ENCODE results near the gene PIEZO1. TPM values are rescaled to one million over a fixed set of nuclear protein-coding genes. Genes with fewer than 3 reads are reported as not detected.
A peak's percentile ranks its signal among the peaks of the same experiment; 100 is the strongest.

Gene PIEZO1
- polyA plus RNA-seq, 1 of the 3 experiments (the other 2 are of a cell fraction) = 184 TPM

GRCh38 chr16:88815901-88816589 lies 31.0 kb upstream of the PIEZO1 start:
- peaks cover 1% of the 10 kb centered on the region for H3K79me2 ChIP-seq (ENCODE audit: insufficient read depth)
- peaks cover under 1% of the 10 kb centered on the region; the same call in 1 of the 2 replicates for H4K20me1 ChIP-seq (ENCODE audit: insufficient read depth)
- POLR2A ChIA-PET = no interaction called here
- no peak overlapping the region for H3K4me2 ChIP-seq
- no peak overlapping the region; a peak in 1 of 4 replicates for H3K4me3 ChIP-seq (ENCODE audit: low read depth in 2 of 2, low read length in 1 of 2)
- peak; percentile 86 for DNase-seq
- H3K4me1 ChIP-seq (ENCODE audit: control insufficient read depth in 1 of 2, insufficient read depth in 2 of 2, low read depth in 1 of 2, low read length in 1 of 2) = peaks cover 0 to 12% of the 10 kb centered on the region in 2 experiments; a peak in 1 of 4 replicates
- peak; percentile 84 for TF ChIP-seq RAD21 (IDR thresholded peaks at IDR 0.05; ENCODE audit: low read length)
- TF ChIP-seq SIN3A (IDR thresholded peaks at IDR 0.05; ENCODE audit: borderline replicate concordance, low read depth, low read length) = peak; percentile 23; the same call in 1 of the 2 replicates
- TF ChIP-seq, protein P1, sequence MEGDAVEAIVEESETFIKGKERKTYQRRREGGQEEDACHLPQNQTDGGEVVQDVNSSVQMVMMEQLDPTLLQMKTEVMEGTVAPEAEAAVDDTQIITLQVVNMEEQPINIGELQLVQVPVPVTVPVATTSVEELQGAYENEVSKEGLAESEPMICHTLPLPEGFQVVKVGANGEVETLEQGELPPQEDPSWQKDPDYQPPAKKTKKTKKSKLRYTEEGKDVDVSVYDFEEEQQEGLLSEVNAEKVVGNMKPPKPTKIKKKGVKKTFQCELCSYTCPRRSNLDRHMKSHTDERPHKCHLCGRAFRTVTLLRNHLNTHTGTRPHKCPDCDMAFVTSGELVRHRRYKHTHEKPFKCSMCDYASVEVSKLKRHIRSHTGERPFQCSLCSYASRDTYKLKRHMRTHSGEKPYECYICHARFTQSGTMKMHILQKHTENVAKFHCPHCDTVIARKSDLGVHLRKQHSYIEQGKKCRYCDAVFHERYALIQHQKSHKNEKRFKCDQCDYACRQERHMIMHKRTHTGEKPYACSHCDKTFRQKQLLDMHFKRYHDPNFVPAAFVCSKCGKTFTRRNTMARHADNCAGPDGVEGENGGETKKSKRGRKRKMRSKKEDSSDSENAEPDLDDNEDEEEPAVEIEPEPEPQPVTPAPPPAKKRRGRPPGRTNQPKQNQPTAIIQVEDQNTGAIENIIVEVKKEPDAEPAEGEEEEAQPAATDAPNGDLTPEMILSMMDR (IDR thresholded peaks at IDR 0.05) = peak; percentile 72
- TF ChIP-seq CHD2 (IDR thresholded peaks at IDR 0.05; ENCODE audit: low read length, partially characterized antibody) = no peak
- TF ChIP-seq SMC3 (IDR thresholded peaks at IDR 0.05; ENCODE audit: low read depth, low read length) = peak; percentile 64
- H3K9me3 ChIP-seq = no peaks in the 10 kb centered on the region
- CTCF ChIA-PET = interaction anchor here (0.6 to 9.1 kb wide), 31 partner anchors 9 to 402 kb away, joined by 3 to 82 read pairs (median 5); partner anchors contain the start of genes CDH15, GALNS, TRAPPC2L and ZNF778
- H2AFZ ChIP-seq (ENCODE audit: low read depth) = no peak overlapping the region
- WGBS (ENCODE audit: low lambda C conversion rate) = 32% methylated on average over 6 of the region's 19 CpGs
- no peak overlapping the region for H3K9ac ChIP-seq
- H3K36me3 ChIP-seq (replicated peaks in 1 of 2; ENCODE audit: control insufficient read depth in 1 of 2, insufficient read depth in 2 of 2, low read length in 1 of 2) = no peaks in the 10 kb centered on the region
- H3K9me2 ChIP-seq = no peaks in the 10 kb centered on the region
- H3K27me3 ChIP-seq (ENCODE audit: insufficient read depth) = no peaks in the 10 kb centered on the region
- no peak overlapping the region for H3K27ac ChIP-seq (ENCODE audit: low read depth in 2 of 2, low read length in 1 of 2)
- peaks cover 13% of the 10 kb centered on the region for H3F3A ChIP-seq (replicated peaks; ENCODE audit: insufficient read depth)

DNA sequence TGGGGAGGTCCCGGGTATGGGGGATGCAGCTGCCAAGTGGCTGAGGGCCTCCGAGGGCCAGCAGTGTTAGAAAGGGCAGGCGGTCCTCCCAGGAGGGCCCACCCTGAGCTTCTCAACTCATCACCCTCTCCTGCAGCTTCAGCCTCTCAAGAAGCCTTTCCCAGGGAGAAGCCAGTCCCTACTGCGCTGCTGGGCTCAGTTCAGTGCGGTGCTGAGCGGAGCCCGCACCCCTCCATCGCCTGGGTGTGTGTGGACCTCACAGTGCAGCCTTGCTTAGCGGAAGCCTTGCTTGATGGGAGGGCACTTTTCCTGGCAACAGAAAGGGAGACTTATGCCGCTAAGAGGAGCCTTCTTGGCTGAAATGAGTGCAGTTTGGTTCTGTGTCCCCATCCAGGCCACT lies 30.2 kb upstream of the PIEZO1 start:
- no peaks in the 10 kb centered on the region for H3K27me3 ChIP-seq (ENCODE audit: insufficient read depth)
- peaks cover 9% of the 10 kb centered on the region; the same call in 1 of the 2 replicates for H4K20me1 ChIP-seq (ENCODE audit: insufficient read depth)
- H3K4me1 ChIP-seq (ENCODE audit: control insufficient read depth in 1 of 2, insufficient read depth in 2 of 2, low read depth in 1 of 2, low read length in 1 of 2) = peaks cover 6 to 21% of the 10 kb centered on the region in 2 experiments; a peak in 2 of 4 replicates
- no peak overlapping the region for H3K4me2 ChIP-seq
- ChIA-PET POLR2A (no interaction called here), CTCF (interaction anchor here (0.6 to 9.1 kb wide), 25 partner anchors 9 to 402 kb away, joined by 3 to 82 read pairs (median 5); partner anchors contain the start of genes CDH15, GALNS, TRAPPC2L and ZNF778)
- peaks cover 9% of the 10 kb centered on the region for H3K79me2 ChIP-seq (ENCODE audit: insufficient read depth)
- H3F3A ChIP-seq (replicated peaks; ENCODE audit: insufficient read depth) = peaks cover 13% of the 10 kb centered on the region
- H3K9me3 ChIP-seq = no peaks in the 10 kb centered on the region
- WGBS (ENCODE audit: low lambda C conversion rate) = 20% methylated on average over 1 of the region's 10 CpGs
- H3K9me2 ChIP-seq = no peaks in the 10 kb centered on the region
- H2AFZ ChIP-seq (ENCODE audit: low read depth) = no peak overlapping the region
- DNase-seq = no peak
- TF ChIP-seq NRF1 (IDR thresholded peaks at IDR 0.05; ENCODE audit: low read depth, low read length) (no peak), YY1 (IDR thresholded peaks at IDR 0.05; ENCODE audit: low read depth) (no peak), RXRA (IDR thresholded peaks at IDR 0.05; ENCODE audit: borderline replicate concordance, low read depth) (no peak), RAD21 (IDR thresholded peaks at IDR 0.05; ENCODE audit: low read length) (no peak), EZH2phosphoT487 (IDR thresholded peaks at IDR 0.05; ENCODE audit: borderline replicate concordance, low read depth) (no peak), POLR2AphosphoS5 (IDR thresholded peaks at IDR 0.05; ENCODE audit: low read depth, low read length) (no peak), MEF2A (IDR thresholded peaks at IDR 0.05; ENCODE audit: borderline replicate concordance, low read depth) (no peak), TEAD4 (IDR thresholded peaks at IDR 0.05; ENCODE audit: borderline replicate concordance, insufficient read depth) (no peak), NFIC (IDR thresholded peaks at IDR 0.05; ENCODE audit: borderline replicate concordance) (no peak), RFX5 (IDR thresholded peaks at IDR 0.05; ENCODE audit: low read length) (no peak), TAF1 (IDR thresholded peaks at IDR 0.05; ENCODE audit: borderline replicate concordance, low read depth, low read length) (no peak)
- TF ChIP-seq, protein P2, sequence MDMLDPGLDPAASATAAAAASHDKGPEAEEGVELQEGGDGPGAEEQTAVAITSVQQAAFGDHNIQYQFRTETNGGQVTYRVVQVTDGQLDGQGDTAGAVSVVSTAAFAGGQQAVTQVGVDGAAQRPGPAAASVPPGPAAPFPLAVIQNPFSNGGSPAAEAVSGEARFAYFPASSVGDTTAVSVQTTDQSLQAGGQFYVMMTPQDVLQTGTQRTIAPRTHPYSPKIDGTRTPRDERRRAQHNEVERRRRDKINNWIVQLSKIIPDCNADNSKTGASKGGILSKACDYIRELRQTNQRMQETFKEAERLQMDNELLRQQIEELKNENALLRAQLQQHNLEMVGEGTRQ (IDR thresholded peaks at IDR 0.05; ENCODE audit: borderline replicate concordance, low read depth, low read length) = no peak
- TF ChIP-seq, protein P1 (IDR thresholded peaks at IDR 0.05) = no peak
- no peak overlapping the region for H3K9ac ChIP-seq
- no peak overlapping the region for H3K4me3 ChIP-seq (ENCODE audit: low read depth in 2 of 2, low read length in 1 of 2)
- H3K36me3 ChIP-seq (replicated peaks in 1 of 2; ENCODE audit: control insufficient read depth in 1 of 2, insufficient read depth in 2 of 2, low read length in 1 of 2) = no peaks in the 10 kb centered on the region
- H3K27ac ChIP-seq (ENCODE audit: low read depth in 2 of 2, low read length in 1 of 2) = no peak overlapping the region

Data from SK-N-SH (cell line).